HG03520 (cell line): Measurements from ENCODE around the gene NEU1.
"Not testable (repeated sequence)": the region's sequence is repeated elsewhere in the genome, so short reads cannot be mapped to it uniquely, and the experiment has no call there.

Experiments used
- ATAC-seq: cut with Tn5 transposase; IDR thresholded peaks from one replicate; pipeline ENCODE4 v1.9.1; 2021; ENCODE audit warnings: mild to moderate bottlenecking, moderate library complexity; ENCODE audit not compliant: unreplicated experiment

Gene NEU1

GRCh38 chr6:31847276-31847978 is 15.2 kb downstream of the NEU1 start:
- no peak for ATAC-seq

- ATAC-seq, result no peak
These were observed 18.1 kb downstream of the NEU1 start for GRCh38 chr6:31844507-31844906.

DNA sequence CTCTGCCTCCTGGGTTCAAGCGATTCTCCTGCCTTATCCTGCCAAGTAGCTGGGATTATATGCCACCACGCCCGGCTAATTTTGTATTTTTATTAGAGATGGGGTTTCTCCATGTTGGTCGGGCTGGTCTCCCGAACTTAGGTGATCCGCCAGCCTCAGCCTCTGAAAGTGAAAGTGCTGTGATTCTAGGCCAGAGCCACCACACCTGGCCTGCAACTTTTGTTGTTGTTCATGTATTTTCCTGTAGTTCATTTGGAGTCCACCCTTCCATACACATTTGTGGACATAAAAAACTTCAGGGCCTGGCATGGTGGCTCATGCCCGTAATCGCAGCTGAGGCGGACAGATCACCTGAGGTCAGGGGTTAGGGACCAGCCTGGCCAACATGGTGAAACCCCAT is 20.6 kb downstream of the NEU1 start:
- ATAC-seq, result no peak

DNA sequence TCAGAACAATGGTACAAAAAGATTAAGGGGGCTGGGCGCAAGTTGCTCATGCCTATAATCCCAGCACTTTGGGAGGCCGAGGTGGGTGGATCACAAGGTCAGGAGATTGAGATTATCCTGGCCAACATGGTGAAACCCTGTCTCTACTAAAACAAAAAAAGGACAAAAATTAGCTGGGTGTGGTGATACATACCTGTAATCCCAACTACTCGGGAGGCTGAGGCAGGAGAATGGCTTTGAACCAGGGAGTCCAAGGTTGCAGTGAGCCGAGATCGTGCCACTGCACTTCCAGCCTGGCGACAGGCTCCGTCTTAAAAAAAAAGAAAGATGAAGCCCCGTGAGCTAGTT is 22.9 kb downstream of the NEU1 start:
- ATAC-seq, result not testable (repeated sequence)

- ATAC-seq, result no peak
These were observed 23.7 kb downstream of the NEU1 start for GRCh38 chr6:31838968-31839367.

- ATAC-seq, result not testable (repeated sequence)
These were observed 24.5 kb downstream of the NEU1 start for GRCh38 chr6:31838114-31838553.

- no peak for ATAC-seq
These were observed 25.1 kb downstream of the NEU1 start for GRCh38 chr6:31837369-31838113.

GRCh38 chr6:31836474-31837368 is 25.9 kb downstream of the NEU1 start:
- no peak for ATAC-seq

GRCh38 chr6:31836047-31836473 is 26.6 kb downstream of the NEU1 start:
- ATAC-seq, result no peak

DNA sequence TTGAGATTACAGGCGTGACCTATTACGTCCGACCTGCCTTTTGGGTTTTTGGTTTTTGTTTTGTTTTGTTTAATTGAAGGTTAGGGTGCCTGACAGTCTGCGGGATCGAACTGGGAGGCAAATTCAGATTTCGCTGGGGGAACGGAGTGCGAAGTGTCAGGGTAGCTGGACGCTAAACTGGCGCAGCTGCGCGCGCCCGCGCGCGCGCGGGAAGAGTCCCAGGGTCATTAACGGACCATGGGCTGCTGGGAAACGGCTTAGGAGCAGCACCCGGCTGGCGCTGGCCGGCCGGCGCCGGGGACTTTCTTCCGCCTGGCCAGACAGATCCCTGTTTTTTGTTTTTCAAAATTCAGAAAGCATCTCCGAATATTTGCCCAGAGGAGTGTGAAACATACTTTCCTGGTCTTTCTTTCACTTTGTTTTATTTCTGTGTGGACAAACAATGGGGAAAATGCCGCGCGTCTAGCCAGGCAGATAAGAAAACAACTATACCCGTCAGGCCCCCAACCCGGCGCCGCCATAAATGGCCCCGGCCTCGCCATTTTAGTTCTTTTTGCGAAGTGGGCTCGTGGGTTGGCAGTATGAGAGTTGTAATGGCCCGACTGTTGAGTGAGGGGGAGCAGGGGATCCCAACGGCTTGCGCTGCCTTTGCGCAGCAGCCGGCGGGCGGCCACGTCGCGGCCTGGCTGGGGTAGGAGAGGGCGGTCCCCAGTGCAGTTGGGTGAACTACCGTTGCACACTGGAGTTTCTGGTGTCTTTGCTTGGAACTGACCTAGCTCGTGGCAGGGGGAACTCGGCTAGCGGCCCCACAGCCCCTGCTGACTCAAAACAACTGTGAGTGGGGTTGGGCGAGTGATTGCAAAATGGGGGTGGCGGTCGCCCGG is 28.0 kb downstream of the NEU1 start:
- peak; percentile 41 for ATAC-seq

DNA sequence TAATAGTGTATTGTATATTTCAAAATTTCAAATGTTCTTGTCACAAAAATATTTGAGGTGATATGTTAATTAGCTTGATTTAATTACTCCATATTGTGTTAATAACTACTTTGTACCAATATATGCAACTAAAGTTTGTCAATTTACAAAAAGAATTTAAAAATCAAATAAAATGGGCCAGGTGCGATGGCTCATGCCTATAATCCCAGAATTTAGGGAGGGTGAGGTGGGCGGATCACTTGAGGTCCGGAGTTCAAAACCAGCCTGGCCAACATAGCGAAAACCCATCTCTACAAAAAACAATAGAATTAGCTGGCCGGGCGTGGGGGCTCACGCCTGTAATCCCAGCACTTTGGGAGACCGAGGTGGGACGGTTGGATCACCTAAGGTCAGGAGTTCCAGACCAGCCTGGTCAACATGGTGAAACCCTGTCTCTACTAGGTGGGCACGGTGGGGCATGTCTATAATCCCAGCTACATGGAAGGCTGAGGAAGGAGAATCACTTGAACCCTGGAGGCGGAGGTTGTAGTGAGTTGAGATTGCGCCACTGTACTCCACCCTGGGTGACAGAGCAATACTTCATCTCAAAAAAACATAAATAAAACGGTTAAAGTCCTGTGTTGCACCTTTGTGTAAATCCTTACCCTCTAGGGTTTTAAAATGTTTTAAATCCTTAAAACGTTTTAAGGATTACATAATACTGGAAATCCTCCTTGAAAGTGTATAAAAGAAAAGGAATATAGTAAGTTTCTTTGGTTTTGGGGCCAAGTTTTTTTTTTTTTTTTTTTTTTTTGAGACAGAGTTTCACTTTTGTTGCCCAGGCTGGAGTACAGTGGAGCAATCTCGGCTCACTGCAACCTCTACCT is 31.0 kb downstream of the NEU1 start:
- no peak for ATAC-seq

- no peak for ATAC-seq
These were observed 31.7 kb downstream of the NEU1 start for GRCh38 chr6:31830886-31831335.

- no peak for ATAC-seq
These were observed 32.9 kb downstream of the NEU1 start for GRCh38 chr6:31829633-31830283.

- ATAC-seq, result peak; percentile 60
These were observed 35.1 kb downstream of the NEU1 start, which contains the start of gene HSPA1B for GRCh38 chr6:31827286-31828079. Gene HSPA1B (plus strand): TSS chr6:31827738. CDS start chr6:31827951, 213 bp downstream.

DNA sequence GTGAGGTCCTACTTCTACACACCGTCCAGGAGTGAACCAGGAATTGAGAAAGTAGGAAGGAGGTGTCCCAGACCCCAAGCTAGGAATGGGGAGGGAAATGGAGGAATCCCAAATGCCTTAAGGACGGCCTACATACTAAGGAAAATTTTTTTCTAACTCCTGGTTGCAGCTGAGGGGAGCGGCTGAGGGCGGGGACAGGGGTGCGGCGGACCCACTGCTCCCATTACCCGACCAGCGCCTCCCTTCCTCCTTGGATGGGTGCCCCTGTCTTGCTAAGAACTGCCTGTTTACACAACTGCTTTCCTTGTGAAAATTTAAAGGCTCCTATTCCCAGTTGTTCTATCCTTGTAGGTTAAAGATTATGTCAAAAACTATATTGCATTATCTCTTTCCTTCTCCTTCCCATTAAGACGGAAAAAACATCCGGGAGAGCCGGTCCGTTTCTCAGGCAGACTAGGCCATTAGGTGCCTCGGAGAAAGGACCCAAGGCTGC is 35.8 kb downstream of the NEU1 start:
- no peak for ATAC-seq

DNA sequence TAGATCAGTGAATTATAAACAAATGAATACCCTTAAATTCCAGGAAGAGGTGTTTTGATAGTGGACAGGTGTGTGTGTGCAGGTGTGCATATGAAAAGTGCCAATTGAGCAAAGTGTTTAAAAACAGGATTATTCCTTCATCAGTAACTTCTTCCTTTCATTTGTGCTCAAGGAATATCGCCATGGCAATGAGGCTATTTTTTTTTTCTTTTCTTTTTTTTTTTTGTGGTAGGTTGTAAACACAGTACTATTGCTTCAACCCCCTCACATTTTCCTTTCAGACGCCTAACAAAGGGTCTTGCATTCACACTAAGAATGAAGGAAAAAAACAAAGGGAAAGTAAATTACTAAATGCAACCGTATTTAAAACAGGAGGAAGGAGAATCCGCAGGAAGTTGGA is 37.1 kb downstream of the NEU1 start:
- ATAC-seq, result no peak

DNA sequence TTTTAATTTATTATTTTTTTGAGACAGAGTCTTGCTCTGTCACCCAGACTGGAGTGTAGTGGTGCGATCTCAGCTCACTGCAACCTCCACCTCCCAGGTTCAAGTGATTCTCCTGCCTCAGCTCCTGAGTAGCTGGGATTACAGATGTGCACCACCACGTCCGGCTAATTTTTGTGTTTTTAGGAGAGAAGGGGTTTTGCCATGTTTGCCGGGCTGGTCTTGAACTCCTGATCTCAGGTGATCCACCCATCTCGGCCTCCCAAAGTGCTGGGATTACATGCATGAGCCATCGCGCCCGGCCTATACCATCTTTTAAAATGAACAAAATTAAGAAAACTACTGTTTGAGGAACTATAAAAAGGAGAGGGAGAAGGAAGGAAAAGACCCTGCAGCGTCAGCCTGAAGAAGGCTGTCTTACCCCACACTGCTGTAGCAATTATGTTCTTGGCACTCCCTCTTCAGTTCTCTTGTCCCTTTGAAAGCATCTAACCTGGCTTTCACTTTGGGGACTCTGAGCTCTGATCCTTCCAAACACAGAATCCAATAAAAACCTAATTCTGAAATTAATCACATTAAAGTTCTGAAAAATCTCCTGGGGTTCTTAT is 38.9 kb downstream of the NEU1 start:
- ATAC-seq, result not testable (repeated sequence)
